Smooth muscle cell (in vitro differentiated cells): Measurements from ENCODE around the gene PDCD1. TPM values are rescaled to one million over a fixed set of nuclear protein-coding genes. Genes with fewer than 3 reads are reported as not detected.

ENCODE experiments used
- DNase-seq: peaks from one replicate; lab custom pipeline; 2025; ENCODE audit not compliant: unreplicated experiment; lab: John Stamatoyannopoulos, UW
- H2AFZ ChIP-seq: fragments of 200-600 bp; sonication (generic); 2 replicates; pipeline ENCODE4 v1.6.0; 2016; ENCODE audit warnings: antibody characterized with exemption, low read depth, mild to moderate bottlenecking
- H3F3A ChIP-seq: fragments of 200-600 bp; sonication (generic); 2 replicates; pipeline ENCODE4 v1.6.0; 2017; ENCODE audit warnings: antibody characterized with exemption, low read depth
- H3K27ac ChIP-seq: fragments of 200-600 bp; sonication (generic); 2 replicates; pipeline ENCODE4 v1.5.1; 2016; ENCODE audit warnings: low read depth, mild to moderate bottlenecking
- H3K27me3 ChIP-seq: fragments of 200-600 bp; sonication (generic); 2 replicates; pipeline ENCODE4 v1.6.1; 2016; ENCODE audit warnings: low read depth, mild to moderate bottlenecking
- H3K36me3 ChIP-seq: fragments of 200-600 bp; sonication (generic); 2 replicates; pipeline ENCODE4 v1.5.1; 2016; ENCODE audit warnings: low read depth
- H3K4me1 ChIP-seq: fragments of 200-600 bp; sonication (generic); 2 replicates; pipeline ENCODE4 v1.5.1; 2016; ENCODE audit warnings: low read depth
- H3K4me2 ChIP-seq: fragments of 200-600 bp; sonication (generic); 2 replicates; pipeline ENCODE4 v1.6.0; 2016; ENCODE audit warnings: mild to moderate bottlenecking
- H3K4me3 ChIP-seq: fragments of 200-600 bp; sonication (generic); 2 replicates; pipeline ENCODE4 v1.5.1; 2016; ENCODE audit warnings: mild to moderate bottlenecking
- H3K79me2 ChIP-seq: fragments of 200-600 bp; sonication (generic); 2 replicates; pipeline ENCODE4 v1.6.0; 2016; ENCODE audit warnings: low read depth, mild to moderate bottlenecking
- H3K9ac ChIP-seq: fragments of 200-600 bp; sonication (generic); 2 replicates; pipeline ENCODE4 v1.6.0; 2016; ENCODE audit warnings: low read depth
- H3K9me3 ChIP-seq: fragments of 200-600 bp; sonication (generic); replicated peaks from 2 replicates; pipeline ENCODE4 v1.5.1; 2016; ENCODE audit warnings: low read depth
- H4K20me1 ChIP-seq: fragments of 200-600 bp; sonication (generic); 2 replicates; pipeline ENCODE4 v1.6.0; 2016; ENCODE audit warnings: low read depth
- CTCF ChIP-seq: fragments of 200-600 bp; sonication (generic); IDR thresholded peaks from 2 replicates; pipeline ENCODE4 v1.5.1; 2017; ENCODE audit warnings: borderline replicate concordance, mild to moderate bottlenecking, antibody characterized with exemption; ENCODE audit not compliant: insufficient read depth, poor library complexity, severe bottlenecking
- WGBS: methylation state at CpG from one replicate; pipeline ENCODE4 v1.1.7; 2016; ENCODE audit warnings: low lambda C conversion rate; 5-methylcytosine and 5-hydroxymethylcytosine counted together
- polyA plus RNA-seq: library from polyadenylated mRNA; unstranded; fragments of >200 nt; fragmentation: Nextera tagmentation; extraction: Ambion mirVana; gene quantifications from 2 replicates; pipeline ENCODE4 v1.2.1, GENCODE V29; 2016
- total RNA-seq: library from RNA; depleted of rRNA; stranded (reverse); fragments of >200 nt; gene quantifications from 2 replicates; pipeline ENCODE4 v1.2.3, GENCODE V29; 2014

PDCD1 gene
- total and polyA plus RNA-seq, 2 experiments from 2014 or later: not detected

GRCh38 chr2:241895427-241895711, 36.7 kb upstream of the PDCD1 start:
- Histone ChIP-seq H3K9ac (no peak overlapping the region), H3K4me2 (no peak overlapping the region)
- no peak for DNase-seq

DNA sequence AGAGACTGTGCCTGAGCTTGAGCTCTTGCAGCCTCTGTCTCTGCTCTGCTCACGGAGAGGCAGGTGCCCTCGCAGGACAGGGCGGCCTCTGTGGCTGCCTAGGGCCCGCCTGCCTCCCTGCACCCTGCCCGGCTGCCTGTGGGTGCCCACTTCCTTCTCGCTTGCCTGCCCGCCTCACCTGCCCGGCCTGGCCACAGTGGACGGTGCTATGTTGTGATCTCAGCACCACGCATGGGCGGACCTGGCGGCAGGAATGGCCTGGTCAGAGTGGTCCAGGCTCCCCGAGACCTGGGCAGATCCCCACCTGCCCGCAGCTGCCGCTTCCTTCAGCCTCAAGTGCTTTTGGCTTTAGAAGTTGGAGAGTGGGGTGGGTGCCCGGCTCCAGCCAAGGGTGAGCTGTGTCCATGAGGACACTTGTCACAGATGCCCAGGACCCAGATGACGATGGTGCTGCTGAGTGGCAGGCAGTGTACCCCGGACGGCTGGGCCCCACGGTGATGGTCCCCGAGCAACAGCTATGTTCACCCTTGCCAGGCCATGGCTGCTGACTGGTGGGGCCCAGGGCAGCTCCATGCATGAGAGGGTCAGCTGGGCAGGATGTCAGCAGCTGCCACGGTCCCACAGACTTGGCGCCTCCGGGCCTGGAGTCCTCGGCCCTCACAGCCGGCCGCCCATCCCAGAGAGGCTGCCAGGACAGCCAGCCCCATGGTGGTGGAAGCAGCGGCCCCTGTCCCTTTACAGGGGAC, 36.2 kb upstream of the PDCD1 start:
- H3K27me3 ChIP-seq: no peaks in the 10 kb centered on the region
- H3K79me2 ChIP-seq: no peaks in the 10 kb centered on the region
- no peaks in the 10 kb centered on the region for H3K4me1 ChIP-seq
- no peak overlapping the region for H3K9ac ChIP-seq
- H4K20me1 ChIP-seq: peaks cover 12% of the 10 kb centered on the region
- no peak overlapping the region for H3K27ac ChIP-seq
- no peak overlapping the region for H2AFZ ChIP-seq
- no peaks in the 10 kb centered on the region for H3K9me3 ChIP-seq
- WGBS: 94% methylated on average over 28 of the region's 28 CpGs
- DNase-seq: no peak
- no peak overlapping the region for H3K4me2 ChIP-seq
- no peaks in the 10 kb centered on the region for H3K36me3 ChIP-seq
- no peak for TF ChIP-seq CTCF
- no peak overlapping the region for H3K4me3 ChIP-seq
- no peaks in the 10 kb centered on the region for H3F3A ChIP-seq

More at GRCh38 chr2:241895427-241895711, 36.7 kb upstream of the PDCD1 start:
- no peak for TF ChIP-seq CTCF
- Histone ChIP-seq H3K9me3 (no peaks in the 10 kb centered on the region), H4K20me1 (peaks cover 12% of the 10 kb centered on the region), H3K79me2 (no peaks in the 10 kb centered on the region), H3F3A (no peaks in the 10 kb centered on the region), H3K36me3 (no peaks in the 10 kb centered on the region), H3K4me1 (no peaks in the 10 kb centered on the region), H3K27me3 (no peaks in the 10 kb centered on the region), H3K27ac (no peak overlapping the region), H3K4me3 (no peak overlapping the region), H2AFZ (no peak overlapping the region)
- WGBS: 94% methylated on average over 11 of the region's 11 CpGs

DNA sequence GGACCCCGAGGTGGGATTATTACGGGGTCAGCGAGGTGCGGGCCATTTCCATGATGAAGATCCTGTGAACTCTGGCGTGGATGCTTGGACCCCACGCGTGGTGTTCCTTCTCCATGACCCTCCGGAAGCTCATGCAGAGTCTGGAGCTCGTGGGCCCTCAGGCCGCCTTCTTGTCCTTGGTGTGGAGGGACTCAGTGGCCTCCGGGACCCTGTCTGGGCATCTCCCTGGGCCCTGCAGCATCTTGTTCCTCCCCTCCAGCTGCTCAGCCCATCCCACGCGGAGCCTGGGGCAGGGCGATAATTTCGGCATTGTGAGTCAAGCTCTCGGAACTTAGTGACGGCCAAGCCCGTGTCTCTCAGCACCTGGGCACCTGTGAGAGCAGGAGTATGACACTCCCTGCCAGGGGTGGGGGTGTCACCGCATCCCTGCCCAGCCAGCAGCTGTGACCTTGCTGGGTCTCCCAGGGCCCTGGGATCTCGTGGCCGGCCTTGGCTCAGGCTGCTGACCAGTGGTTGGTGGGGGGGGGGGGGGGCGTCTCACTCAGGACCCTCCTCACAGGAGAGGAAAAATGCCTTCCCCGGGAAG, 35.5 kb upstream of the PDCD1 start:
- no peak for DNase-seq
- Histone ChIP-seq H2AFZ (no peak overlapping the region), H3F3A (no peaks in the 10 kb centered on the region), H3K27ac (no peak overlapping the region), H4K20me1 (peaks cover 12% of the 10 kb centered on the region), H3K9me3 (no peaks in the 10 kb centered on the region), H3K36me3 (no peaks in the 10 kb centered on the region), H3K4me1 (no peaks in the 10 kb centered on the region), H3K27me3 (no peaks in the 10 kb centered on the region), H3K79me2 (no peaks in the 10 kb centered on the region), H3K4me2 (no peak overlapping the region), H3K9ac (no peak overlapping the region), H3K4me3 (no peak overlapping the region)
- 89% methylated on average over 23 of the region's 23 CpGs for WGBS
- no peak for TF ChIP-seq CTCF

GRCh38 chr2:241893265-241893664, 34.6 kb upstream of the PDCD1 start:
- Histone ChIP-seq H3K9ac (no peak overlapping the region), H3K27ac (no peak overlapping the region), H3K27me3 (no peaks in the 10 kb centered on the region), H3K79me2 (no peaks in the 10 kb centered on the region), H3K4me2 (no peak overlapping the region), H3K36me3 (no peaks in the 10 kb centered on the region), H2AFZ (no peak overlapping the region), H3K9me3 (no peaks in the 10 kb centered on the region), H3K4me3 (no peak overlapping the region), H4K20me1 (peaks cover 12% of the 10 kb centered on the region), H3F3A (no peaks in the 10 kb centered on the region), H3K4me1 (no peaks in the 10 kb centered on the region)
- no peak for TF ChIP-seq CTCF
- 90% methylated on average over 16 of the region's 16 CpGs for WGBS
- DNase-seq: no peak
